ENCODE data around the gene MACROD2.

Gene MACROD2

GRCh38 chr20:14800707-14801425, 805.5 kb downstream of the MACROD2 start:
- TF ChIP-seq CTCF (IDR thresholded peaks at IDR 0.05; ENCODE audit: borderline replicate concordance, control extremely low read depth, extremely low read depth, insufficient read depth, missing control alignments): no peak
- in situ Hi-C loops (cut with MboI; ENCODE audit: low sequenced_read_pairs, unreplicated experiment): no loop called here
- no peak for DNase-seq (ENCODE audit: low spot score)

- in situ Hi-C loops (cut with MboI; ENCODE audit: low sequenced_read_pairs, unreplicated experiment): no loop called here
- TF ChIP-seq CTCF (IDR thresholded peaks at IDR 0.05; ENCODE audit: borderline replicate concordance, control extremely low read depth, extremely low read depth, insufficient read depth, missing control alignments): no peak
- DNase-seq (ENCODE audit: low spot score): no peak
Observed at GRCh38 chr20:14801591-14802325, 806.4 kb downstream of the MACROD2 start.

- TF ChIP-seq CTCF (IDR thresholded peaks at IDR 0.05; ENCODE audit: borderline replicate concordance, control extremely low read depth, extremely low read depth, insufficient read depth, missing control alignments): no peak
- in situ Hi-C loops (cut with MboI; ENCODE audit: low sequenced_read_pairs, unreplicated experiment): no loop called here
- DNase-seq (ENCODE audit: low spot score): no peak
Observed at GRCh38 chr20:14807224-14807623, 811.9 kb downstream of the MACROD2 start.

- in situ Hi-C loops (cut with MboI; ENCODE audit: low sequenced_read_pairs, unreplicated experiment): no loop called here
- DNase-seq (ENCODE audit: low spot score): no peak
- no peak for TF ChIP-seq CTCF (IDR thresholded peaks at IDR 0.05; ENCODE audit: borderline replicate concordance, control extremely low read depth, extremely low read depth, insufficient read depth, missing control alignments)
Observed at GRCh38 chr20:14815340-14815739, 820.0 kb downstream of the MACROD2 start.

- in situ Hi-C loops (cut with MboI; ENCODE audit: low sequenced_read_pairs, unreplicated experiment): no loop called here
- no peak for TF ChIP-seq CTCF (IDR thresholded peaks at IDR 0.05; ENCODE audit: borderline replicate concordance, control extremely low read depth, extremely low read depth, insufficient read depth, missing control alignments)
- no peak for DNase-seq (ENCODE audit: low spot score)
Observed at GRCh38 chr20:14816471-14816870, 821.2 kb downstream of the MACROD2 start.

- in situ Hi-C loops (cut with MboI; ENCODE audit: low sequenced_read_pairs, unreplicated experiment): no loop called here
- TF ChIP-seq CTCF (IDR thresholded peaks at IDR 0.05; ENCODE audit: borderline replicate concordance, control extremely low read depth, extremely low read depth, insufficient read depth, missing control alignments): no peak
- DNase-seq (ENCODE audit: low spot score): no peak
Observed at GRCh38 chr20:14817101-14817500, 821.8 kb downstream of the MACROD2 start.

Data from GM13976 (cell line).